GM12864 (cell line): ENCODE measurements around the gene DPYSL5.

ENCODE experiments used
- DNase-seq: peaks from one replicate; pipeline ENCODE4 v3.0.0-alpha.2; 2011; ENCODE audit warnings: low read depth
- H3K4me3 ChIP-seq: 2 replicates; pipeline ENCODE4 v1.5.1; 2011; ENCODE audit warnings: mild to moderate bottlenecking, low read depth, low read length, control low read depth
- CTCF ChIP-seq: IDR thresholded peaks from 2 replicates; pipeline ENCODE4 v1.5.1; 2011; ENCODE audit warnings: low read depth, mild to moderate bottlenecking, moderate library complexity, low read length, control low read depth, inconsistent platforms; ENCODE audit errors: missing control alignments

DPYSL5 gene

DNA sequence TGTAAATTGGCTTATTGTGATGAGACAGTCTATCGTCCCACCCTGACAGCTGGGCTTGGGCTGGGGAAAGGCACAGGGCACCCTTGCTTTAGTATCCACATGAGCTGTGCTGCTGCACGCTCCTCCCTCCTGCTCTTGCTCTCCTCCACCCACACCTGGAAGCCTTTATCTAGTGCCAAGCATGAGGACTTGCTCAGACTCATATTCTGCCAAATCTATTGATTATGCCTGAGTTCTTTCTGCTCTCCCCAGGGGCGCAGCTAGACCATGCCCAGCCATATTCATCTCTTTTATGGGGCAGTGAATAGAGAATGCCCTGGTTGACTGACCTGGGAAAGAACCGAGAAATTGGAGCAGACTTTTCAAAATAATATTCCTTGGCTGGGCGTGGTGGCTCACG lies 29.0 kb upstream of the DPYSL5 start:
- H3K4me3 ChIP-seq, result no peak overlapping the region
- DNase-seq, result no peak
- TF ChIP-seq CTCF, result no peak

- H3K4me3 ChIP-seq, result no peak overlapping the region
- no peak for TF ChIP-seq CTCF
- DNase-seq, result no peak
These were observed 27.0 kb upstream of the DPYSL5 start for GRCh38 chr2:26820932-26821331.

DNA sequence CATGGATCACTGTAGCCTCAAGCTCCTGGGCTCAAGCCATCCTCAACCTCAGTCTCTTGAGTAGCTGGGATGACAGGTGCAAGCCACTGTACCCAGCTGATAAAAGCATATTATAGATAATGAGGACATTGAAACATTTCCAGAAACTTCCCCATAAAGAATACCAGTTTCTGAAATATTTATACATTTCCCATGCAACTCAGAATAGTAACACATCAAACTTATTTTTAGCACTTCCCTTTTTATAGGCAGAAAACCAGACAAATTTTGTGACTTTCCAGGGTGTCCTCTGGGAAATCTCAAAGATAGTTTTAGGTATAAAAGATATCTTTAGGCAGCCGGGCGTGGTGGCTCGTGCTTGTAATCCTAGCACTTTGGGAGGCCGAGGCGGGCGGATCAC lies 25.1 kb upstream of the DPYSL5 start:
- no peak overlapping the region for H3K4me3 ChIP-seq
- DNase-seq, result no peak
- no peak for TF ChIP-seq CTCF

- no peak for TF ChIP-seq CTCF
- no peak overlapping the region for H3K4me3 ChIP-seq
- DNase-seq, result no peak
These were observed 9.6 kb upstream of the DPYSL5 start for GRCh38 chr2:26838121-26838906.

GRCh38 chr2:26840937-26841610 lies 6.9 kb upstream of the DPYSL5 start:
- DNase-seq, result no peak
- H3K4me3 ChIP-seq, result no peak overlapping the region
- peak; percentile 19 for TF ChIP-seq CTCF

GRCh38 chr2:26843041-26843440 lies 4.9 kb upstream of the DPYSL5 start:
- no peak overlapping the region for H3K4me3 ChIP-seq

More at GRCh38 chr2:26843041-26843440, 4.9 kb upstream of the DPYSL5 start:
- no peak for DNase-seq
- TF ChIP-seq CTCF, result no peak
